Measurements from ENCODE around the gene SLC9A9.

DNA sequence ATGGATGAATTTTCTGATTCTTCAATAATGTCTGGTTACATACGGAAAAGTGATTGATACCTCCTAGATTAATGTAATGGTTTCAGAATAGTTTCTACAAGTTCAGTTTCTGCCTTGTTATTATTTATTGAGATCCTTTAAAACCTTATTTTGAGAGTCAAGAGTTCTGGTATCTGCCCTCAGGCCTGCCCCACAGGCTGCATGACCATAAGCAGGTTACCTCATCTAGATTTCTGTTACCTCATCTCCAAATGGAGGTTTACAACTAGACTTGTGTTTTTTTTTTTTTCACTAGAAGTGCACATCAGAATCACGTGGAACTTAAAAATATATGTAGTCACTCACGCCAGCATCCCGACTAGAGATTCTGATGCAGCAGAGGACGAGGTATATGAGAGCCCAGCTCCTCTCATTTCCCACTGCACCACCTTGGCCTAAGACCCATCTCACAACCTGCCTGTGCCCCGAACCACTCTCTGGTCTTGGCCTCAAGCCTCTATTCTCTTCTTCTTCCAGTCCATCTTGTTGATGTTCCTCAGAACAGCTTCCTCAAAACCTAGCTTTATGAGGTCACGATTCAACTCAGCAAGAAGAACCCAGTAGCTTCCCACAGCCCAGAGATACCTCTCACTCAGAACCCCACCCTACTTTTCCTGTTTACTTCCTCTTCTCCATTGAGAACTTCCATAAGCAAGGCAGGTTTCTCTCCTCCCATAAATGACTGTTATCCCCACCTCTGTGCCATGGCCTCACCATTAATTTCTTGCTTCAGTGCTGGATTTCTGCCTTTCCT is 375.3 kb downstream of the SLC9A9 start:
- TF ChIP-seq, protein P1, sequence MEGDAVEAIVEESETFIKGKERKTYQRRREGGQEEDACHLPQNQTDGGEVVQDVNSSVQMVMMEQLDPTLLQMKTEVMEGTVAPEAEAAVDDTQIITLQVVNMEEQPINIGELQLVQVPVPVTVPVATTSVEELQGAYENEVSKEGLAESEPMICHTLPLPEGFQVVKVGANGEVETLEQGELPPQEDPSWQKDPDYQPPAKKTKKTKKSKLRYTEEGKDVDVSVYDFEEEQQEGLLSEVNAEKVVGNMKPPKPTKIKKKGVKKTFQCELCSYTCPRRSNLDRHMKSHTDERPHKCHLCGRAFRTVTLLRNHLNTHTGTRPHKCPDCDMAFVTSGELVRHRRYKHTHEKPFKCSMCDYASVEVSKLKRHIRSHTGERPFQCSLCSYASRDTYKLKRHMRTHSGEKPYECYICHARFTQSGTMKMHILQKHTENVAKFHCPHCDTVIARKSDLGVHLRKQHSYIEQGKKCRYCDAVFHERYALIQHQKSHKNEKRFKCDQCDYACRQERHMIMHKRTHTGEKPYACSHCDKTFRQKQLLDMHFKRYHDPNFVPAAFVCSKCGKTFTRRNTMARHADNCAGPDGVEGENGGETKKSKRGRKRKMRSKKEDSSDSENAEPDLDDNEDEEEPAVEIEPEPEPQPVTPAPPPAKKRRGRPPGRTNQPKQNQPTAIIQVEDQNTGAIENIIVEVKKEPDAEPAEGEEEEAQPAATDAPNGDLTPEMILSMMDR (IDR thresholded peaks at IDR 0.05; ENCODE audit: poor library complexity, severe bottlenecking) = no peak
- no peak for TF ChIP-seq MXI1 (conservative IDR thresholded peaks at IDR 0.05; ENCODE audit: poor library complexity, severe bottlenecking)
- no peak for TF ChIP-seq EZH2 (IDR thresholded peaks at IDR 0.05; ENCODE audit: borderline replicate concordance, insufficient read depth, low read length, poor library complexity, severe bottlenecking)
- no peak for TF ChIP-seq TAF1 (IDR thresholded peaks at IDR 0.05; ENCODE audit: low read depth)
- TF ChIP-seq, protein P2, sequence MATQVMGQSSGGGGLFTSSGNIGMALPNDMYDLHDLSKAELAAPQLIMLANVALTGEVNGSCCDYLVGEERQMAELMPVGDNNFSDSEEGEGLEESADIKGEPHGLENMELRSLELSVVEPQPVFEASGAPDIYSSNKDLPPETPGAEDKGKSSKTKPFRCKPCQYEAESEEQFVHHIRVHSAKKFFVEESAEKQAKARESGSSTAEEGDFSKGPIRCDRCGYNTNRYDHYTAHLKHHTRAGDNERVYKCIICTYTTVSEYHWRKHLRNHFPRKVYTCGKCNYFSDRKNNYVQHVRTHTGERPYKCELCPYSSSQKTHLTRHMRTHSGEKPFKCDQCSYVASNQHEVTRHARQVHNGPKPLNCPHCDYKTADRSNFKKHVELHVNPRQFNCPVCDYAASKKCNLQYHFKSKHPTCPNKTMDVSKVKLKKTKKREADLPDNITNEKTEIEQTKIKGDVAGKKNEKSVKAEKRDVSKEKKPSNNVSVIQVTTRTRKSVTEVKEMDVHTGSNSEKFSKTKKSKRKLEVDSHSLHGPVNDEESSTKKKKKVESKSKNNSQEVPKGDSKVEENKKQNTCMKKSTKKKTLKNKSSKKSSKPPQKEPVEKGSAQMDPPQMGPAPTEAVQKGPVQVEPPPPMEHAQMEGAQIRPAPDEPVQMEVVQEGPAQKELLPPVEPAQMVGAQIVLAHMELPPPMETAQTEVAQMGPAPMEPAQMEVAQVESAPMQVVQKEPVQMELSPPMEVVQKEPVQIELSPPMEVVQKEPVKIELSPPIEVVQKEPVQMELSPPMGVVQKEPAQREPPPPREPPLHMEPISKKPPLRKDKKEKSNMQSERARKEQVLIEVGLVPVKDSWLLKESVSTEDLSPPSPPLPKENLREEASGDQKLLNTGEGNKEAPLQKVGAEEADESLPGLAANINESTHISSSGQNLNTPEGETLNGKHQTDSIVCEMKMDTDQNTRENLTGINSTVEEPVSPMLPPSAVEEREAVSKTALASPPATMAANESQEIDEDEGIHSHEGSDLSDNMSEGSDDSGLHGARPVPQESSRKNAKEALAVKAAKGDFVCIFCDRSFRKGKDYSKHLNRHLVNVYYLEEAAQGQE (IDR thresholded peaks at IDR 0.05; ENCODE audit: borderline replicate concordance) = no peak
- TF ChIP-seq SMC3 (conservative IDR thresholded peaks at IDR 0.05; ENCODE audit: poor library complexity) = no peak
- TF ChIP-seq EP300 (conservative IDR thresholded peaks at IDR 0.05; ENCODE audit: poor library complexity, severe bottlenecking) = no peak
- no peak for TF ChIP-seq RAD21 (conservative IDR thresholded peaks at IDR 0.05)
